H1 (cell line): ENCODE results near the gene SFXN2. TPM values are rescaled to one million over a fixed set of nuclear protein-coding genes. Genes with fewer than 3 reads are reported as not detected.
A peak's percentile ranks its signal among the peaks of the same experiment; 100 is the strongest.

ENCODE experiments used
- CTCF ChIA-PET: fragments of 300-600 bp; sonication (Branson Sonifier 250); formaldehyde crosslinking; loops from one replicate; lab custom pipeline; 2021; ENCODE audit not compliant: partially characterized antibody; lab: Charles Lee
- POLR2A ChIA-PET: fragments of 300-600 bp; sonication (Branson Sonifier 250); formaldehyde crosslinking; loops from one replicate; lab custom pipeline; 2021; ENCODE audit warnings: inconsistent platforms; ENCODE audit not compliant: partially characterized antibody; lab: Charles Lee
- DNase-seq, 2 experiments: peaks; one replicate each; pipeline versions ENCODE4 v3.0.0 to v3.0.0-alpha.2; 2010 to 2022; ENCODE audit warnings: low spot score in 2 of 2, low read depth in 1 of 2, mixed read lengths in 1 of 2
- FAIRE-seq: peaks from 2 replicates; lab custom pipeline; 2011; peaks lifted over from hg19 to GRCh38; lab: Jason Lieb, UNC
- H2AFZ ChIP-seq: 2 replicates; pipeline ENCODE4 v1.8.1; 2012; ENCODE audit warnings: low read length, inconsistent platforms
- H2AK5ac ChIP-seq: 2 replicates; pipeline ENCODE4 v1.6.1; 2013; ENCODE audit warnings: low read depth, low read length
- H2BK120ac ChIP-seq: replicated peaks from 2 replicates; pipeline ENCODE3; 2013; ENCODE audit warnings: low read depth, low read length, inconsistent platforms
- H2BK12ac ChIP-seq: 2 replicates; pipeline ENCODE4 v1.6.1; 2013; ENCODE audit warnings: low read depth, low read length
- H2BK15ac ChIP-seq: 2 replicates; pipeline ENCODE4 v1.6.1; 2013; ENCODE audit warnings: low read length
- H2BK20ac ChIP-seq: 2 replicates; pipeline ENCODE4 v1.6.1; 2013; ENCODE audit warnings: low read length
- H2BK5ac ChIP-seq: 2 replicates; pipeline ENCODE4 v1.6.1; 2013; ENCODE audit warnings: low read depth, low read length
- H3K14ac ChIP-seq: 2 replicates; pipeline ENCODE4 v1.6.1; 2013; ENCODE audit warnings: inconsistent platforms; ENCODE audit not compliant: insufficient read length
- H3K18ac ChIP-seq: 2 replicates; pipeline ENCODE4 v1.6.1; 2013; ENCODE audit warnings: low read length; ENCODE audit errors: extremely low read depth
- H3K23ac ChIP-seq: 2 replicates; pipeline ENCODE4 v1.6.1; 2013; ENCODE audit warnings: inconsistent platforms; ENCODE audit not compliant: insufficient read length
- H3K23me2 ChIP-seq: 2 replicates; pipeline ENCODE4 v1.6.1; 2013; ENCODE audit warnings: low read depth, low read length
- H3K27ac ChIP-seq: 2 replicates; pipeline ENCODE4 v1.6.1; 2011; ENCODE audit warnings: low read depth, low read length, inconsistent platforms
- H3K27me3 ChIP-seq, 4 experiments: replicated peaks in 1 of 4; 1 replicate in 1 of 4; 2 replicates in 3 of 4; pipeline versions ENCODE4 v1.6.1 to v1.8.1; 2011 to 2013; ENCODE audit warnings: low read length in 3 of 4, mild to moderate bottlenecking in 3 of 4, inconsistent platforms in 2 of 4, mixed read lengths in 2 of 4, moderate library complexity in 1 of 4; ENCODE audit not compliant: control insufficient read depth in 3 of 4, insufficient read depth in 3 of 4; ENCODE audit errors: extremely low read depth in 1 of 4
- H3K36me3 ChIP-seq, 4 experiments: 2 replicates each; pipeline versions ENCODE4 v1.6.1 to v1.8.1; 2011 to 2013; ENCODE audit warnings: mild to moderate bottlenecking in 4 of 4, low read length in 3 of 4, moderate library complexity in 2 of 4, control low read depth in 1 of 4, inconsistent platforms in 1 of 4; ENCODE audit not compliant: insufficient read depth in 4 of 4, control insufficient read depth in 2 of 4
- H3K4ac ChIP-seq: replicated peaks from 2 replicates; pipeline ENCODE3; 2013; ENCODE audit warnings: low read length, low read depth, mixed read lengths, inconsistent platforms; ENCODE audit not compliant: insufficient read length
- H3K4me1 ChIP-seq, 4 experiments: replicated peaks in 1 of 4; 1 replicate in 1 of 4; 2 replicates in 3 of 4; pipeline versions ENCODE4 v1.6.1 to v1.8.1; 2011 to 2013; ENCODE audit warnings: low read length in 3 of 4, inconsistent platforms in 2 of 4, mixed read lengths in 1 of 4; ENCODE audit not compliant: insufficient read depth in 4 of 4, control insufficient read depth in 3 of 4
- H3K4me2 ChIP-seq, 2 experiments: 2 replicates each; pipeline versions ENCODE4 v1.6.1 to v1.8.1; 2011 to 2013; ENCODE audit warnings: low read depth in 2 of 2, low read length in 2 of 2, control low read depth in 1 of 2, inconsistent platforms in 1 of 2, mild to moderate bottlenecking in 1 of 2; ENCODE audit not compliant: insufficient read depth in 1 of 2
- H3K4me3 ChIP-seq, 4 experiments: fragments of 200-600, 300-600 bp in 1 of 4; sonication (generic), shearing (Covaris generic), sonication (Bioruptor Twin) in 1 of 4; 2 replicates each; pipeline versions ENCODE4 v1.5.1 to v1.8.1; 2011 to 2016; ENCODE audit warnings: low read length in 4 of 4, low read depth in 3 of 4, control low read depth in 2 of 4, inconsistent platforms in 2 of 4, mild to moderate bottlenecking in 2 of 4, mixed read lengths in 1 of 4, moderate library complexity in 1 of 4; ENCODE audit not compliant: insufficient read depth in 2 of 4; ENCODE audit errors: extremely low read depth in 1 of 4
- H3K56ac ChIP-seq: replicated peaks from 2 replicates; pipeline ENCODE3; 2013; ENCODE audit warnings: low read depth, mild to moderate bottlenecking, mixed read lengths, low read length, inconsistent platforms; ENCODE audit not compliant: insufficient read length
- H3K79me1 ChIP-seq: 2 replicates; pipeline ENCODE4 v1.6.1; 2013; ENCODE audit warnings: low read depth, low read length, control low read depth
- H3K79me2 ChIP-seq, 2 experiments: 2 replicates each; pipeline versions ENCODE4 v1.6.1 to v1.8.1; 2012 to 2013; ENCODE audit warnings: low read length in 2 of 2, mild to moderate bottlenecking in 2 of 2, inconsistent platforms in 1 of 2; ENCODE audit not compliant: insufficient read depth in 2 of 2, control insufficient read depth in 1 of 2
- H3K9ac ChIP-seq, 4 experiments: replicated peaks in 1 of 4; 1 replicate in 1 of 4; 2 replicates in 3 of 4; pipeline versions ENCODE4 v1.6.1 to v1.8.1; 2011 to 2013; ENCODE audit warnings: low read depth in 3 of 4, low read length in 3 of 4, control low read depth in 2 of 4, mild to moderate bottlenecking in 2 of 4, moderate library complexity in 2 of 4, inconsistent platforms in 1 of 4; ENCODE audit errors: extremely low read depth in 1 of 4
- H3K9me3 ChIP-seq, 2 experiments: 2 replicates each; pipeline versions ENCODE4 v1.6.1 to v1.8.1; 2012 to 2013; ENCODE audit warnings: mild to moderate bottlenecking in 2 of 2, moderate library complexity in 2 of 2, control low read depth in 1 of 2, inconsistent platforms in 1 of 2, low read depth in 1 of 2, low read length in 1 of 2, mixed read lengths in 1 of 2; ENCODE audit not compliant: insufficient read depth in 2 of 2
- H4K20me1 ChIP-seq, 2 experiments: replicated peaks in 1 of 2; 2 replicates each; pipeline versions ENCODE3 to v1.8.1; 2011 to 2013; ENCODE audit warnings: inconsistent platforms in 2 of 2, low read length in 2 of 2, mild to moderate bottlenecking in 1 of 2; ENCODE audit not compliant: insufficient read depth in 2 of 2, control insufficient read depth in 1 of 2
- H4K5ac ChIP-seq: 2 replicates; pipeline ENCODE4 v1.6.1; 2013; ENCODE audit warnings: low read length, low read depth, mixed read lengths, inconsistent platforms; ENCODE audit not compliant: insufficient read length
- H4K8ac ChIP-seq: 2 replicates; pipeline ENCODE4 v1.8.0; 2013; ENCODE audit warnings: mild to moderate bottlenecking, moderate library complexity, low read length, inconsistent platforms; ENCODE audit not compliant: insufficient read depth; ENCODE audit errors: extremely low read depth
- H4K91ac ChIP-seq: replicated peaks from 2 replicates; pipeline ENCODE3; 2013; ENCODE audit warnings: low read length, mixed read lengths, inconsistent platforms; ENCODE audit not compliant: insufficient read length
- CEBPB ChIP-seq: IDR thresholded peaks from 2 replicates; pipeline ENCODE4 v1.6.1; 2012; ENCODE audit warnings: low read depth, low read length
- EZH2 ChIP-seq: fragments of 200-600 bp; sonication (generic); IDR thresholded peaks from 2 replicates; pipeline ENCODE4 v1.7.1; 2012; ENCODE audit warnings: low read depth, mild to moderate bottlenecking, moderate library complexity, low read length, inconsistent platforms; ENCODE audit not compliant: severe bottlenecking
- HDAC2 ChIP-seq, 2 experiments: fragments of 300-600 bp in 1 of 2; sonication (generic) in 1 of 2; IDR thresholded peaks; 2 replicates each; pipeline ENCODE4 v1.6.1; 2011 to 2012; ENCODE audit warnings: low read depth in 2 of 2, low read length in 2 of 2, mild to moderate bottlenecking in 2 of 2, moderate library complexity in 2 of 2, borderline replicate concordance in 1 of 2, inconsistent platforms in 1 of 2
- KDM5A ChIP-seq: fragments of 200-600 bp; IDR thresholded peaks from 2 replicates; pipeline ENCODE4 v1.7.1; 2012; ENCODE audit warnings: mild to moderate bottlenecking, low read length, inconsistent platforms, mixed read lengths
- PHF8 ChIP-seq: fragments of 200-600 bp; sonication (generic); conservative IDR thresholded peaks from 2 replicates; pipeline ENCODE4 v1.7.1; 2012; ENCODE audit warnings: low read depth, mild to moderate bottlenecking, inconsistent platforms, low read length, moderate library complexity
- POU5F1 ChIP-seq: IDR thresholded peaks from 2 replicates; pipeline ENCODE4 v1.6.1; 2011; ENCODE audit warnings: low read depth, mild to moderate bottlenecking, low read length, moderate library complexity
- TAF7 ChIP-seq: optimal IDR thresholded peaks from 2 replicates; pipeline ENCODE3; 2011; ENCODE audit warnings: low read depth, mild to moderate bottlenecking, inconsistent platforms, low read length, moderate library complexity, borderline replicate concordance
- WGBS, 2 experiments: shearing (Covaris generic) in 1 of 2; methylation state at CpG; one replicate each; pipeline versions ENCODE4 v1.1.6 to v1.1.7; 2013 to 2015; ENCODE audit warnings: low lambda C conversion rate in 2 of 2, mixed read lengths in 2 of 2, inconsistent platforms in 1 of 2, low coverage in 1 of 2, missing lambda C conversion rate in 1 of 2; ENCODE audit not compliant: insufficient replicate concordance in 2 of 2, insufficient coverage in 1 of 2, insufficient read length in 1 of 2; ENCODE audit errors: extremely low coverage in 1 of 2, missing lambda C conversion rate in 1 of 2; 5-methylcytosine and 5-hydroxymethylcytosine counted together
- polyA plus RNA-seq, 7 experiments: library from polyadenylated mRNA; depleted of rRNA in 3 of 7; stranded (reverse) in 5 of 7; unstranded in 2 of 7; fragments of >200 nt in 5 of 7; fragments of 200-250 nt in 2 of 7; gene quantifications; 1 replicate in 5 of 7; 2 replicates in 1 of 7; 4 replicates in 1 of 7; pipeline versions ENCODE4 v1.2.1 to v1.2.3, GENCODE V29; 2011 to 2013; ENCODE audit warnings: missing spikeins in 2 of 7, mixed read lengths in 2 of 7
- total RNA-seq: library from RNA; stranded (reverse); fragmentation: NEBNext Ultra II Directional; extraction: Animal tissue kit (Norgen Biotek cat#: 25700); gene quantifications from 2 replicates; pipeline ENCODE4 v1.2.1, GENCODE V29; 2021

The SFXN2 gene
- total and polyA plus RNA-seq, 2 of the 8 experiments (the other 6 are each of a cell fraction or from before 2014, with no cell fraction given) = 20.5 to 23.5 TPM

DNA sequence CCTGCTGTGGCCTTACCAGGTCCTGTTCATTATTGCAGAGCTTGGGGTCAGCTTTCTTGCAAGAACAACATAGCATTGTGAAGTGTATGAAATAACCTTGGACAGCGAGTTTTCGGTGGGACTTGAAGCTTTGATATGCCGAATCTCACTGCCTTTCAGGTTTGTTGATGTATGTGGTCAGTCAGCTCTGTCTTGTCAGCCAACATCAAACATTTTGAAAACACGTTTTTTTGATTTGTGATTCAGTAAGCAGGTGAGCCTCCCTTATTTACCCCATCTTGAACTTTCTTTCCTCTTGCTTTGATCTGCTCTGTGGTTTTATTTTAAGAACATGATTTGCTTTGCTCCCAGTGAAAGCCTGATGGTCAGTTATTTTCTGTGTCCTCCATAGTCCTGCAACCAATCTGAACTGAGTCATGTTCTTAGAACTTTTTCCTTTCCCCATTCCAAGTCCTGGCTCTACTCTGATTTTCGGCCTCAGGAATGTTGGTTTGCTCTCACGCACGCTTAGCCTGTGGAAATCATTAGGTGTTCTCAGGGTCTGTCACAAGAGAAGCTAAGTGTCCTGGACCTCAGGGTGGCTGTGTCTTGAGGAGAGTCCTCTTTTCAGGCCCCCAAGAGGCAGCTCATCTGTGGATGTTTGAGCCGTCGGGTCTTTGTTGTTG is 38.0 kb downstream of the SFXN2 start:
- Histone ChIP-seq H4K5ac (no peak overlapping the region), H3K4ac (no peak overlapping the region)
- TF ChIP-seq KDM5A (no peak), POU5F1 (no peak), HDAC2 (IDR thresholded peaks at IDR 0.05; ENCODE audit: borderline replicate concordance in 1 of 2, low read depth in 2 of 2, low read length in 2 of 2) (no peak), EZH2 (no peak), CEBPB (no peak), TAF7 (no peak), PHF8 (no peak)
- TF ChIP-seq, all 59 proteins: peak for 0
- Histone ChIP-seq H3K56ac (no peak overlapping the region), H3K36me3 (no peaks in the 10 kb centered on the region), H3K79me1 (peaks cover 3% of the 10 kb centered on the region; the same call in 1 of the 2 replicates), H3K18ac (no peak overlapping the region), H3K79me2 (peaks cover 3 to 7% of the 10 kb centered on the region in 2 experiments; a peak in 2 of 4 replicates), H4K8ac (no peak overlapping the region), H3K14ac (no peak overlapping the region), H4K91ac (no peak overlapping the region), H2BK5ac (no peak overlapping the region), H3K27me3 (no peaks in the 10 kb centered on the region), H3K4me2 (no peak overlapping the region), H2BK12ac (0 out of 2 replicates have a peak overlapping the region, but pooled peaks have one; percentile 84), H2BK15ac (no peak overlapping the region), H3K27ac (no peak overlapping the region), H3K9ac (no peak overlapping the region), H3K4me1 (no peaks in the 10 kb centered on the region), H3K9me3 (no peaks in the 10 kb centered on the region), H3K23me2 (no peaks in the 10 kb centered on the region), H2BK20ac (no peak overlapping the region), H2AK5ac (no peak overlapping the region), H2BK120ac (no peak overlapping the region), H4K20me1 (no peaks in the 10 kb centered on the region), H3K4me3 (no peak overlapping the region), H3K23ac (no peak overlapping the region), H2AFZ (no peak overlapping the region)
- ChIA-PET CTCF (interaction anchor here (0.6 to 5.2 kb wide), 26 partner anchors 8 to 316 kb away, joined by 3 to 42 read pairs (median 4); partner anchors contain the start of genes CYP17A1 and WBP1L), POLR2A (interaction anchor here (1.4 to 4.1 kb wide), 5 partner anchors 8 to 38 kb away, joined by 3 to 22 read pairs (median 6); partner anchors contain the start of genes ARL3, SFXN2 and WBP1L)
- no peak for FAIRE-seq
- WGBS, 2 experiments = 93% methylated on average over 9 of the region's 9 CpGs; no CpG with 5 or more reads in 1 of the 2 experiments
- no peak for DNase-seq
